ENCODE data around the gene PRDM16.

DNA sequence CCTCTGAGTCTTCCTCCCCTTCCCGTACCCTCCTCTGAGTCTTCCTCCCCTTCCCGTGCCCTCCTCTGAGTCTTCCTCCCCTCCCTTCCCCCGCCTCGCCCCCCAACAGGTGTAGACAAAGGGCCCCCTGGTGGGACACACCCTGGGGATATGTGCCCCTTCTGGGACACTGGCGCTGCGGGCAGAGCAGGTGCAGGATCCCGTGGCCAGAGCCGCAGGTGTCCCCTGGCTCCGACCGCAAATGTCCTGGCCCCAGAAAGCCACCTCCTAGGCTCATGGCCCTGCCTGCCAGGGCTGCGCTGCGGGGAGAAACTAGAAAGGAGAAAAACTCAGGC lies 334.0 kb downstream of the PRDM16 start:
- TF ChIP-seq, protein P1, sequence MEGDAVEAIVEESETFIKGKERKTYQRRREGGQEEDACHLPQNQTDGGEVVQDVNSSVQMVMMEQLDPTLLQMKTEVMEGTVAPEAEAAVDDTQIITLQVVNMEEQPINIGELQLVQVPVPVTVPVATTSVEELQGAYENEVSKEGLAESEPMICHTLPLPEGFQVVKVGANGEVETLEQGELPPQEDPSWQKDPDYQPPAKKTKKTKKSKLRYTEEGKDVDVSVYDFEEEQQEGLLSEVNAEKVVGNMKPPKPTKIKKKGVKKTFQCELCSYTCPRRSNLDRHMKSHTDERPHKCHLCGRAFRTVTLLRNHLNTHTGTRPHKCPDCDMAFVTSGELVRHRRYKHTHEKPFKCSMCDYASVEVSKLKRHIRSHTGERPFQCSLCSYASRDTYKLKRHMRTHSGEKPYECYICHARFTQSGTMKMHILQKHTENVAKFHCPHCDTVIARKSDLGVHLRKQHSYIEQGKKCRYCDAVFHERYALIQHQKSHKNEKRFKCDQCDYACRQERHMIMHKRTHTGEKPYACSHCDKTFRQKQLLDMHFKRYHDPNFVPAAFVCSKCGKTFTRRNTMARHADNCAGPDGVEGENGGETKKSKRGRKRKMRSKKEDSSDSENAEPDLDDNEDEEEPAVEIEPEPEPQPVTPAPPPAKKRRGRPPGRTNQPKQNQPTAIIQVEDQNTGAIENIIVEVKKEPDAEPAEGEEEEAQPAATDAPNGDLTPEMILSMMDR (IDR thresholded peaks at IDR 0.05; ENCODE audit: low read depth, low read length), result no peak
- TF ChIP-seq POLR2A (IDR thresholded peaks at IDR 0.05; ENCODE audit: extremely low read depth, insufficient read length), result no peak
